Measurements from ENCODE around the gene DUOX2. TPM values are rescaled to one million over a fixed set of nuclear protein-coding genes. Genes with fewer than 3 reads are reported as not detected.
A peak's percentile ranks its signal among the peaks of the same experiment; 100 is the strongest.

DUOX2 gene
- total RNA-seq (0.28 TPM), polyA plus RNA-seq (ENCODE audit: insufficient read depth, low read depth, low replicate concordance) (0.26 TPM)
- long read RNA-seq, donor 1 = 0 reads
- long read RNA-seq, donor 2 = 0 reads
- long read RNA-seq, donor 3 = 0 reads
- long read RNA-seq, donor 4 = 0 reads
- long read RNA-seq, donor 5 = 0 reads
- long read RNA-seq, donor 6 = 0 reads
- long read RNA-seq, donor 7 = 0 reads
- long read RNA-seq, donor 8 = 0 reads
- long read RNA-seq, donor 9 = 0 reads
- long read RNA-seq, donor 10 = 0 reads

- no peak within 1 kb of the TSS for H3K27ac ChIP-seq (ENCODE audit: low read depth in 2 of 2, low read length in 2 of 2)
- no peak within 1 kb of the TSS for H3K9ac ChIP-seq (ENCODE audit: low read length in 3 of 3)
- no peak for FAIRE-seq
- H3K9me3 ChIP-seq (ENCODE audit: control insufficient read depth in 2 of 3, insufficient read depth in 1 of 3, low read length in 3 of 3) = no peaks in the 10 kb centered on the region
- intact Hi-C loops (cut with DNase I) = no loop called here
- no peak for TF ChIP-seq CTCF (IDR thresholded peaks at IDR 0.05; ENCODE audit: borderline replicate concordance, extremely low read depth, insufficient read depth)
- H3K4me1 ChIP-seq (ENCODE audit: control insufficient read depth in 2 of 3, insufficient read depth in 2 of 3, low read depth in 1 of 3, low read length in 3 of 3) = peaks cover 0 to 37% (median 0%) of the 10 kb centered on the region in 3 donors
- H3K36me3 ChIP-seq (ENCODE audit: control insufficient read depth in 2 of 3, insufficient read depth in 3 of 3, low read length in 3 of 3) = no peaks in the 10 kb centered on the region
- peaks cover 65% of the 10 kb centered on the region for H3K27me3 ChIP-seq (ENCODE audit: control insufficient read depth, insufficient read depth, low read length)
- peak within 1 kb of the TSS in 1 of 3 donors; percentile 32 for H3K4me3 ChIP-seq (ENCODE audit: low read length in 3 of 3)
- DNase-seq = peak in 1 of 5 donors; percentile 16
Measured at GRCh38 chr15:45114076-45114750, at the start of gene DUOX2, which contains the start of gene DUOXA2. Gene DUOX2 (minus strand): TSS chr15:45114172. CDS start chr15:45113411, 761 bp downstream. Gene DUOXA2 (plus strand): TSS chr15:45114326. CDS start chr15:45114606, 280 bp downstream.

GRCh38 chr15:45163508-45163856 lies 49.5 kb upstream of the DUOX2 start:
- TF ChIP-seq CTCF (IDR thresholded peaks at IDR 0.05; ENCODE audit: borderline replicate concordance, extremely low read depth, insufficient read depth) = no peak
- no peak overlapping the region for H3K9ac ChIP-seq (ENCODE audit: low read length in 3 of 3)
- FAIRE-seq = no peak
- no peak overlapping the region for H3K4me3 ChIP-seq (ENCODE audit: low read length in 3 of 3)
- peak in 1 of 5 donors; percentile 38 for DNase-seq
- intact Hi-C loops (cut with DNase I) = no loop called here
- no peaks in the 10 kb centered on the region for H3K9me3 ChIP-seq (ENCODE audit: control insufficient read depth in 2 of 3, insufficient read depth in 1 of 3, low read length in 3 of 3)
- no peaks in the 10 kb centered on the region for H3K36me3 ChIP-seq (ENCODE audit: control insufficient read depth in 2 of 3, insufficient read depth in 3 of 3, low read length in 3 of 3)
- H3K27me3 ChIP-seq (ENCODE audit: control insufficient read depth, insufficient read depth, low read length) = no peaks in the 10 kb centered on the region
- no peak overlapping the region for H3K27ac ChIP-seq (ENCODE audit: low read depth in 2 of 2, low read length in 2 of 2)
- peaks cover 0 to 8% (median 0%) of the 10 kb centered on the region in 3 donors for H3K4me1 ChIP-seq (ENCODE audit: control insufficient read depth in 2 of 3, insufficient read depth in 2 of 3, low read depth in 1 of 3, low read length in 3 of 3)

DNA sequence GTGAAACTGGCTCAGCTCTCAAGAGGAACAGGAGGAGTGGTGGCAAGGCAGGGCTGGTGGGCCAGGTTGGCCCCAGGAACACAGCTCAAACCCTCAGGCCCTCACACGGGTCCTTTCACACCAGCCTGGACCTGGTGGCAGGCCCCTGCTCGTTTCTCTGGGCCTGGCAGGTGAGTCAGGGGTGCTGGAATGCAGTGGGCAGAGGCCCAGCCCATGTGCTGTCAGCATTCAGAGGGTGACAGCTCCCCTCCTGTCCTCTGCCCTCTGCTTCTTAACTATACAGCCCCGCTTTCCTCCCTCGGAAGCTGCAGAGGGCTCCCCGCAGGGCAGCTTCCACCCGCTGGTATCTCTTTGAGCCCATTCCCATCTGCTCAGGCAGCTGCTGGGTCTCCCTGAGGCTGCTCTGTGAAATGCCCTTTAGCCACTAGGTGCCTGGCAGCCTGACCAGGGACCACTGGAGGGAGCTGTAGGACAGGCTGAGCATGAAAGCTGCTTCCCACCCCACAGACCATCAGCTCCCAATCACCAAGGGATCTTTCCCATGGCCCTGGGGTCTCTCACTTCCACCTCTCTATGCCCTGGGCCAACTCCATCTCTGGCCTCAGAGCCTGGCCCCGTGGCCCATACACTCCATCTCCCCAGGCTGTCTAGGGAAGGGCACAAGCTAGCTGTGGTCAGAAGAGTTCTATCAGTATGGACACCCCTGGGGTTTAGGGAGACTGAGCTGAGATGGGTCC lies 49.0 kb upstream of the DUOX2 start:
- no peak for FAIRE-seq
- Histone ChIP-seq H3K9ac (ENCODE audit: low read length in 3 of 3) (no peak overlapping the region), H3K9me3 (ENCODE audit: control insufficient read depth in 2 of 3, insufficient read depth in 1 of 3, low read length in 3 of 3) (no peaks in the 10 kb centered on the region), H3K4me1 (ENCODE audit: control insufficient read depth in 2 of 3, insufficient read depth in 2 of 3, low read depth in 1 of 3, low read length in 3 of 3) (peaks cover 0 to 8% (median 0%) of the 10 kb centered on the region in 3 donors), H3K27ac (ENCODE audit: low read depth in 2 of 2, low read length in 2 of 2) (no peak overlapping the region), H3K36me3 (ENCODE audit: control insufficient read depth in 2 of 3, insufficient read depth in 3 of 3, low read length in 3 of 3) (no peaks in the 10 kb centered on the region), H3K27me3 (ENCODE audit: control insufficient read depth, insufficient read depth, low read length) (no peaks in the 10 kb centered on the region), H3K4me3 (ENCODE audit: low read length in 3 of 3) (no peak overlapping the region)
- peak; percentile 94 for TF ChIP-seq CTCF (IDR thresholded peaks at IDR 0.05; ENCODE audit: borderline replicate concordance, extremely low read depth, insufficient read depth)
- intact Hi-C loops (cut with DNase I) = no loop called here
- DNase-seq = peak; percentile 84 to 91 (median 86)

Data from kidney (tissue), 22 donors.